Measurements from ENCODE around the gene CASP9.

Gene CASP9

GRCh38 chr1:15513192-15513591 lies 10.8 kb downstream of the CASP9 start:
- ChIA-PET CTCF (no interaction called here), POLR2A (ENCODE audit: low non-redundant PET) (no interaction called here)
- TF ChIP-seq CTCF (conservative IDR thresholded peaks at IDR 0.05; ENCODE audit: low read depth): no peak
- DNase-seq (ENCODE audit: low spot score): no peak
- H3K27ac ChIP-seq: no peak overlapping the region

GRCh38 chr1:15510611-15511405 lies 13.2 kb downstream of the CASP9 start:
- no peak overlapping the region for H3K27ac ChIP-seq
- TF ChIP-seq CTCF (conservative IDR thresholded peaks at IDR 0.05; ENCODE audit: low read depth): no peak
- DNase-seq (ENCODE audit: low spot score): no peak
- CTCF ChIA-PET: no interaction called here
- POLR2A ChIA-PET (ENCODE audit: low non-redundant PET): no interaction called here

- ChIA-PET CTCF (no interaction called here), POLR2A (ENCODE audit: low non-redundant PET) (no interaction called here)
- no peak overlapping the region for H3K27ac ChIP-seq
- no peak for DNase-seq (ENCODE audit: low spot score)
- TF ChIP-seq CTCF (conservative IDR thresholded peaks at IDR 0.05; ENCODE audit: low read depth): no peak
These were observed 14.4 kb downstream of the CASP9 start for GRCh38 chr1:15509586-15509985.

- DNase-seq (ENCODE audit: low spot score): no peak
- no peak overlapping the region for H3K27ac ChIP-seq
- CTCF ChIA-PET: no interaction called here
- TF ChIP-seq CTCF (conservative IDR thresholded peaks at IDR 0.05; ENCODE audit: low read depth): no peak
- POLR2A ChIA-PET (ENCODE audit: low non-redundant PET): no interaction called here
These were observed 15.1 kb downstream of the CASP9 start for GRCh38 chr1:15508700-15509487.

GRCh38 chr1:15507278-15507677 lies 16.7 kb downstream of the CASP9 start:
- ChIA-PET POLR2A (ENCODE audit: low non-redundant PET) (no interaction called here), CTCF (no interaction called here)
- no peak for TF ChIP-seq CTCF (conservative IDR thresholded peaks at IDR 0.05; ENCODE audit: low read depth)
- no peak overlapping the region for H3K27ac ChIP-seq
- no peak for DNase-seq (ENCODE audit: low spot score)

- ChIA-PET POLR2A (ENCODE audit: low non-redundant PET) (no interaction called here), CTCF (no interaction called here)
- no peak for TF ChIP-seq CTCF (conservative IDR thresholded peaks at IDR 0.05; ENCODE audit: low read depth)
- DNase-seq (ENCODE audit: low spot score): no peak
- H3K27ac ChIP-seq: no peak overlapping the region
These were observed 17.2 kb downstream of the CASP9 start for GRCh38 chr1:15506831-15507230.
